Endothelial cell of umbilical vein (primary cell): ENCODE data around the gene NOL6. TPM values are rescaled to one million over a fixed set of nuclear protein-coding genes. Genes with fewer than 3 reads are reported as not detected.

ENCODE experiments used
- BruUV-seq: library from RNA; stranded (reverse); fragments of 400-500 nt; replicated peaks from 2 replicates; lab custom pipeline; 2021; lab: Mats Ljungman, UMichigan
- CTCF ChIA-PET: fragments of 300-600, 350-600 bp; sonication (Branson Sonifier 250); formaldehyde crosslinking; loops from one replicate; lab custom pipeline; 2021; ENCODE audit warnings: antibody characterized with exemption, inconsistent platforms; lab: Charles Lee
- POLR2A ChIA-PET: fragments of 300-600, 350-600 bp; sonication (Branson Sonifier 250); formaldehyde crosslinking; loops from one replicate; lab custom pipeline; 2021; ENCODE audit warnings: antibody characterized with exemption, inconsistent platforms; lab: Charles Lee
- DNase-seq: peaks from one replicate; pipeline ENCODE4 v3.0.0-alpha.2; 2011; ENCODE audit warnings: low read depth, low spot score
- FAIRE-seq: peaks from 2 replicates; lab custom pipeline; 2011; peaks lifted over from hg19 to GRCh38; lab: Jason Lieb, UNC
- H2AFZ ChIP-seq: 2 replicates; pipeline ENCODE4 v1.6.0; 2012; ENCODE audit warnings: low read depth, low read length, control low read depth, inconsistent platforms
- H3K27ac ChIP-seq: 2 replicates; pipeline ENCODE4 v1.5.1; 2011; ENCODE audit warnings: low read depth, mild to moderate bottlenecking, control low read depth, low read length, moderate library complexity; ENCODE audit not compliant: insufficient read depth
- H3K27me3 ChIP-seq, 2 experiments: 2 replicates each; pipeline versions ENCODE4 v1.6.0 to v1.6.1; 2011; ENCODE audit warnings: low read length in 2 of 2, mixed read lengths in 1 of 2; ENCODE audit not compliant: control insufficient read depth in 2 of 2, insufficient read depth in 2 of 2
- H3K36me3 ChIP-seq, 2 experiments: 2 replicates in 1 of 2; 3 replicates in 1 of 2; pipeline ENCODE4 v1.5.1; 2011; ENCODE audit warnings: low read length in 2 of 2, mild to moderate bottlenecking in 1 of 2, moderate library complexity in 1 of 2; ENCODE audit not compliant: control insufficient read depth in 2 of 2, insufficient read depth in 2 of 2; ENCODE audit errors: extremely low read depth in 1 of 2
- H3K4me1 ChIP-seq: 3 replicates; pipeline ENCODE4 v1.5.1; 2011; ENCODE audit warnings: mild to moderate bottlenecking, low read length; ENCODE audit not compliant: control insufficient read depth, insufficient read depth; ENCODE audit errors: extremely low read depth
- H3K4me2 ChIP-seq: 2 replicates; pipeline ENCODE4 v1.6.1; 2011; ENCODE audit warnings: low read length, control low read depth, mixed read lengths; ENCODE audit not compliant: insufficient read depth
- H3K4me3 ChIP-seq, 3 experiments: fragments of 200-600 bp in 1 of 3; sonication (generic), shearing (Covaris generic) in 1 of 3; replicated peaks in 1 of 3; 2 replicates each; pipeline ENCODE4 v1.5.1; 2011 to 2016; ENCODE audit warnings: control low read depth in 3 of 3, low read length in 3 of 3, mild to moderate bottlenecking in 2 of 3, inconsistent platforms in 1 of 3, low read depth in 1 of 3, moderate library complexity in 1 of 3; ENCODE audit not compliant: insufficient read depth in 1 of 3
- H3K79me2 ChIP-seq: 2 replicates; pipeline ENCODE4 v1.6.0; 2012; ENCODE audit warnings: low read length, inconsistent platforms; ENCODE audit not compliant: control insufficient read depth, insufficient read depth
- H3K9ac ChIP-seq: replicated peaks from 2 replicates; pipeline ENCODE3; 2011; ENCODE audit warnings: low read length, control low read depth; ENCODE audit not compliant: insufficient read depth; ENCODE audit errors: extremely low read depth
- H3K9me1 ChIP-seq: replicated peaks from 3 replicates; pipeline ENCODE4 v1.6.0; 2011; ENCODE audit warnings: mild to moderate bottlenecking, low read length; ENCODE audit not compliant: control insufficient read depth, insufficient read depth; ENCODE audit errors: extremely low read depth
- H3K9me3 ChIP-seq: replicated peaks from 2 replicates; pipeline ENCODE4 v1.5.1; 2012; ENCODE audit warnings: low read length, inconsistent platforms; ENCODE audit not compliant: control insufficient read depth, insufficient read depth
- H4K20me1 ChIP-seq: replicated peaks from 2 replicates; pipeline ENCODE3; 2011; ENCODE audit warnings: mild to moderate bottlenecking, low read length; ENCODE audit not compliant: control insufficient read depth, insufficient read depth; ENCODE audit errors: extremely low read depth
- EZH2 ChIP-seq: IDR thresholded peaks from 2 replicates; pipeline ENCODE4 v1.6.1; 2012; ENCODE audit warnings: borderline replicate concordance, low read depth, mild to moderate bottlenecking, moderate library complexity, low read length, inconsistent platforms; ENCODE audit not compliant: severe bottlenecking
- FOS ChIP-seq: IDR thresholded peaks from 2 replicates; pipeline ENCODE4 v1.6.1; 2011; ENCODE audit warnings: mild to moderate bottlenecking, low read length, moderate library complexity, borderline replicate concordance; ENCODE audit not compliant: insufficient read depth
- GATA2 ChIP-seq: IDR thresholded peaks from 2 replicates; pipeline ENCODE4 v1.7.0; 2011; ENCODE audit warnings: low read depth, mild to moderate bottlenecking, moderate library complexity, mixed read lengths, low read length; ENCODE audit not compliant: insufficient read length, insufficient read depth
- JUN ChIP-seq: IDR thresholded peaks from 2 replicates; pipeline ENCODE4 v1.6.1; 2011; ENCODE audit warnings: borderline replicate concordance, low read depth; ENCODE audit not compliant: insufficient read length, insufficient read depth
- MYC ChIP-seq: IDR thresholded peaks from one replicate; pipeline ENCODE4 v1.6.1; 2011; ENCODE audit warnings: mild to moderate bottlenecking, low read depth, low read length
- POLR2A ChIP-seq: IDR thresholded peaks from 2 replicates; pipeline ENCODE4 v1.6.1; 2012; ENCODE audit warnings: low read depth, mild to moderate bottlenecking, control low read depth, low read length
- POLR2AphosphoS5 ChIP-seq: IDR thresholded peaks from 2 replicates; pipeline ENCODE4 v1.6.1; 2012; ENCODE audit warnings: low read depth, mild to moderate bottlenecking, control low read depth, low read length, moderate library complexity; ENCODE audit not compliant: insufficient read depth
- dilution Hi-C: fragments of 300-500 bp; cut with MboI; formaldehyde crosslinking; loops from one replicate; pipeline ENCODE4 v1.15.0; 2019; ENCODE audit warnings: low sequenced_read_pairs; ENCODE audit not compliant: extremely low pct_ligation_motif_present
- intact Hi-C: fragments of 100-400 bp; cut with micrococcal nuclease; formaldehyde crosslinking; loops from one replicate; pipeline ENCODE4 v1.10.0; 2022
- polyA plus RNA-seq, 4 experiments: library from polyadenylated mRNA; depleted of rRNA in 3 of 4; stranded (reverse) in 3 of 4; unstranded in 1 of 4; fragments of >200 nt; gene quantifications; 2 replicates each; pipeline versions ENCODE4 v1.2.1 to v1.2.3, GENCODE V29; 2011 to 2012; ENCODE audit warnings: missing spikeins in 1 of 4
- total RNA-seq: library from RNA; stranded (reverse); gene quantifications from 2 replicates; pipeline ENCODE4 v1.2.3, GENCODE V29; 2021
- TF ChIP-seq, protein P1 (sequence below), 2 donors: IDR thresholded peaks; 1 replicate in 1 of 2; 2 replicates in 1 of 2; pipeline ENCODE4 v1.5.1; 2011; ENCODE audit warnings: low read length in 2 of 2, mild to moderate bottlenecking in 2 of 2, moderate library complexity in 2 of 2, control low read depth in 1 of 2, inconsistent platforms in 1 of 2, low read depth in 1 of 2; ENCODE audit not compliant: insufficient read depth in 1 of 2; ENCODE audit errors: extremely low read depth in 1 of 2

NOL6 gene
- total and polyA plus RNA-seq, 2 donors (not counting 3 experiments of a cell fraction or from before 2014, with no cell fraction given) = 35.7 to 45.1 TPM

DNA sequence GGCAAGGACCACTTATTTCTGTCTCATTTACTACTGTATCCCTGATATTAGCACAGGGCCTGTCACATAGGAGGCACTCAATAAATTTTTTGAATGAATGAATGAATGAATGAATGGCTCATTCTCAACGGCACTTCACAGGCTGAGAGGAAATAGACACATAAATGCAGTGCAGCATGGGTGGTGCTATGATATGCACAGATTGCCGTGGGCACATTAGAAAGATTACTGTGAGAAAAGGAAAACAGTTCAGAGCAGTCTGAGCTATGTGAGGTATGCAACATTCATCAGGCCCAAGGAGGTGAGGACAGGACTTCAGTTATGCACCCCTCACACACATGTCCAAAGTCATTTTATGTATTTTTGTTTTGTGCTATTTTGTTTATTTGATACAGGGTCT is 6.4 kb upstream of the NOL6 start:
- TF ChIP-seq POLR2A (no peak), EZH2 (no peak), POLR2AphosphoS5 (no peak), FOS (no peak), GATA2 (no peak), MYC (no peak), JUN (no peak)
- TF ChIP-seq, protein P1, sequence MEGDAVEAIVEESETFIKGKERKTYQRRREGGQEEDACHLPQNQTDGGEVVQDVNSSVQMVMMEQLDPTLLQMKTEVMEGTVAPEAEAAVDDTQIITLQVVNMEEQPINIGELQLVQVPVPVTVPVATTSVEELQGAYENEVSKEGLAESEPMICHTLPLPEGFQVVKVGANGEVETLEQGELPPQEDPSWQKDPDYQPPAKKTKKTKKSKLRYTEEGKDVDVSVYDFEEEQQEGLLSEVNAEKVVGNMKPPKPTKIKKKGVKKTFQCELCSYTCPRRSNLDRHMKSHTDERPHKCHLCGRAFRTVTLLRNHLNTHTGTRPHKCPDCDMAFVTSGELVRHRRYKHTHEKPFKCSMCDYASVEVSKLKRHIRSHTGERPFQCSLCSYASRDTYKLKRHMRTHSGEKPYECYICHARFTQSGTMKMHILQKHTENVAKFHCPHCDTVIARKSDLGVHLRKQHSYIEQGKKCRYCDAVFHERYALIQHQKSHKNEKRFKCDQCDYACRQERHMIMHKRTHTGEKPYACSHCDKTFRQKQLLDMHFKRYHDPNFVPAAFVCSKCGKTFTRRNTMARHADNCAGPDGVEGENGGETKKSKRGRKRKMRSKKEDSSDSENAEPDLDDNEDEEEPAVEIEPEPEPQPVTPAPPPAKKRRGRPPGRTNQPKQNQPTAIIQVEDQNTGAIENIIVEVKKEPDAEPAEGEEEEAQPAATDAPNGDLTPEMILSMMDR (IDR thresholded peaks at IDR 0.05; ENCODE audit: extremely low read depth in 1 of 2, insufficient read depth in 1 of 2, low read depth in 1 of 2, low read length in 2 of 2) = no peak
- BruUV-seq = no TSS peak
- no peak overlapping the region for H3K27ac ChIP-seq
- no peak overlapping the region for H3K4me3 ChIP-seq
- H4K20me1 ChIP-seq = no peaks in the 10 kb centered on the region
- no peaks in the 10 kb centered on the region for H3K9me1 ChIP-seq
- DNase-seq (no peak), FAIRE-seq (no peak)
- H2AFZ ChIP-seq = no peak overlapping the region
- H3K9ac ChIP-seq = no peak overlapping the region
- no peak overlapping the region for H3K4me2 ChIP-seq
- H3K36me3 ChIP-seq = no peaks in the 10 kb centered on the region
- no peaks in the 10 kb centered on the region for H3K27me3 ChIP-seq
- ChIA-PET POLR2A (no interaction called here), CTCF (interaction anchor here (1.0 kb wide), 1 partner anchor 27 kb away, joined by 3 read pairs; no protein-coding TSS in a partner anchor)
- dilution Hi-C loops (no loop called here), intact Hi-C loops (no loop called here)
- H3K79me2 ChIP-seq = no peaks in the 10 kb centered on the region
- no peaks in the 10 kb centered on the region for H3K4me1 ChIP-seq
- H3K9me3 ChIP-seq = no peaks in the 10 kb centered on the region
